ENCODE measurements around the gene SLC9A3. TPM values are rescaled to one million over a fixed set of nuclear protein-coding genes. Genes with fewer than 3 reads are reported as not detected.

Gene SLC9A3
- total RNA-seq, 2 experiments from 2014 or later = 2.1 to 2.4 TPM

DNA sequence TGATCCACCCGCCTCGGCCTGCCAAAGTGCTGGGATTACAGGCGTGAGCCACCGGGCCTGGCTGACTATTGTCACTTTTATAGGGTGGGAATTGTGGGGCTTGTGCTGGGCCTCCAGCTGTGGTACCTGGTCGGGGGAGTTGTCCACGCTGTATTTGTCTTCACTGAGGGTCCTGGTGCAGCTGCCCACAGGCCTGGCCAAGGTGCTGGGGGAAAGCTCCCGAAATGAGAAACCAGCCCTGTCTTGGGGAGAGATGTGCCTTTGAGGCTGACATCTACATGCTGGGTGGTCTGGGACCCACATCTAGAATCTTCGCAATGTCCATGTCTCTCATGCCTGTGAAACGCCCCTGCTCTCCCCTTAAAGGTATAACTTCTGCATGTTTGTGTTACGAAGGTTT lies 78.7 kb downstream of the SLC9A3 start:
- DNase-seq (no peak), ATAC-seq (no peak)
- CTCF ChIA-PET = interaction anchor here (0.7 to 3.9 kb wide), 9 partner anchors 12 to 132 kb away, joined by 3 to 19 read pairs (median 5); no protein-coding TSS in a partner anchor
- Mint-ChIP-seq H3K27me3 (no peaks in the 10 kb centered on the region), H3K4me3 (no peak overlapping the region), H3K4me1 (peaks cover 51% of the 10 kb centered on the region), H3K27ac (peak overlapping the region; percentile 51), H3K9me3 (ENCODE audit: low read depth) (peaks cover 4% of the 10 kb centered on the region), H3K36me3 (ENCODE audit: low read depth) (peaks cover 45% of the 10 kb centered on the region)
- POLR2A ChIA-PET = no interaction called here
- intact Hi-C loops (cut with DNase I, micrococcal nuclease) = loop anchor here (2.0 to 10.0 kb wide), 2 partner anchors 13 to 449 kb away; partner anchors contain the start of genes BRD9 (in 1 of the 2) and TRIP13 (in 1 of the 2)

DNA sequence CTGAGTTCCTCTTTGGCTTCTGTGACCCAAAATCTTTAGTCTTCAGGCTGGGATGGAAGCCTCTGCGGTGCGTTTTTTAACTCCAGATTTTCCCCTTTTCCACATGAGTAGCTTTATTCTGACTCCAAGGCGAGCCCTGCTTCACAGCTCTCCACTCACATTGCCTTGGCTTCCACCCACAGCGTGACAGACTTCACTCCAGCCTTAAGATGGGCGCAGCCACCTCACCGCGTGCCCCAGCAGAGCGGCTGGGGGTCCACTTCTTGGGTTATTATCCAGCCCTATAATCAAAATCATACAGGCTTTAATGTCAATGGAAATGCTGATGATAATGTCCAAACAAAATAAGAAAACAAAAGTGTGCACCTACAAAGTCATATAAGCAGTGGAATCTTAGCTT lies 80.0 kb downstream of the SLC9A3 start:
- DNase-seq (no peak), ATAC-seq (no peak)
- ChIA-PET CTCF (no interaction called here), POLR2A (no interaction called here)
- no peaks in the 10 kb centered on the region for H3K27me3 Mint-ChIP-seq
- H3K4me1 Mint-ChIP-seq = peaks cover 46% of the 10 kb centered on the region
- intact Hi-C loops (cut with DNase I, micrococcal nuclease) = loop anchor here (2.0 to 10.0 kb wide), 2 partner anchors 15 to 451 kb away; partner anchors contain the start of genes BRD9 (in 1 of the 2) and TRIP13 (in 1 of the 2)
- peak overlapping the region; percentile 83 for H3K27ac Mint-ChIP-seq
- peak overlapping the region; percentile 87 for H3K4me3 Mint-ChIP-seq
- H3K9me3 Mint-ChIP-seq (ENCODE audit: low read depth) = no peaks in the 10 kb centered on the region
- peaks cover 31% of the 10 kb centered on the region for H3K36me3 Mint-ChIP-seq (ENCODE audit: low read depth)

DNA sequence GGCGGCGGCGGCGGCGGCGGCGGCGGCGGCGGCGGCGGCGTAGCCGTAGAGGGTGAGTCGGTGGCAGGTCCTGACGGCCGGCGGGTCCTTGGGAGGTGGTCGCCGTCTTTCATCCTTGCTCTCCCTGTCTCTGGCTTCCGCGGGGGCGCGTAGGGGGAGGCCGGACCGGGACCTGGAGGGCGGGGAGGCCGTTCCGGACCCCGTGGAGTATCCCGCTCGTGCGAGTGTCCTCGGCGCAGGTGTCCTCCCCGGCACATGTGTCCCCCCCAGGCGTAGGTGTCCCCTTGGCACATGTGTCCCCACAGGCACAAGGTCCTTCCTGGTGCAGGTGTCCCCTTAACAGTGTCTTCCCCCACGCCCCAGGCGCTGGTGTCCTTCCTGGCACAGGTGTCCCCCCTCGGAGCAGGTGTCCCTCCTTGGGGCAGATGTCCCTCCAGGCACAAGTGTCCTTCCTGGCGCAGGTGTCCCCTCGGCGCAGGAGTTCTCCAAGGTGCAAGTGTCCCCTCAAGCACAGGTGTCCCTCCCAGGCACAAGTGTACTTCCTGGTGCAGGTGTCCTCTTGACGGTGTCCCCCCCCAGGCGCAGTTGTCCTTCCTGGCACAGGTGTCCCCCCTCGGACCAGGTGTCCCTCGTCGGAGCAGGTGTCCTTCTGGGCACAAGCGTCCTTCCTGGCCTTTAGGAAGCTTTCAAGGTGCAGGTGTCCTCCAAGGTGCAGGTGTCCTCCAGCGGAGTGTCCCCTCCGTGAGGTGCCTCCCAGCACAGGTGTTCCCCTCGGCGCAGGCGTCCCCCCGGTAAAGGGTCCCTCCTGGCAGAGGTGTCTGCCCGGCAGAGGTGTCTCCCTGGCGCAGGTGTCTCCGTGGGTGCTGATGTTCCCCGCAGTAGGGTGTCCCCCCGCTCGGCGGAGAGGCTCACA lies 80.8 kb downstream of the SLC9A3 start:
- Mint-ChIP-seq H3K36me3 (ENCODE audit: low read depth) (peaks cover 24% of the 10 kb centered on the region), H3K4me3 (peak overlapping the region; percentile 87), H3K27me3 (no peaks in the 10 kb centered on the region), H3K9me3 (ENCODE audit: low read depth) (no peaks in the 10 kb centered on the region), H3K27ac (peak overlapping the region; percentile 83), H3K4me1 (peaks cover 42% of the 10 kb centered on the region)
- POLR2A ChIA-PET = no interaction called here
- CTCF ChIA-PET = no interaction called here
- intact Hi-C loops (cut with DNase I, micrococcal nuclease) = loop anchor here (1.0 to 10.0 kb wide), 5 partner anchors 15 to 451 kb away; partner anchors contain the start of genes BRD9 (in 1 of the 2), PDCD6 (in 1 of the 2) and TRIP13 (in 1 of the 2)
- DNase-seq (peak; percentile 59), ATAC-seq (peak; percentile 42)

DNA sequence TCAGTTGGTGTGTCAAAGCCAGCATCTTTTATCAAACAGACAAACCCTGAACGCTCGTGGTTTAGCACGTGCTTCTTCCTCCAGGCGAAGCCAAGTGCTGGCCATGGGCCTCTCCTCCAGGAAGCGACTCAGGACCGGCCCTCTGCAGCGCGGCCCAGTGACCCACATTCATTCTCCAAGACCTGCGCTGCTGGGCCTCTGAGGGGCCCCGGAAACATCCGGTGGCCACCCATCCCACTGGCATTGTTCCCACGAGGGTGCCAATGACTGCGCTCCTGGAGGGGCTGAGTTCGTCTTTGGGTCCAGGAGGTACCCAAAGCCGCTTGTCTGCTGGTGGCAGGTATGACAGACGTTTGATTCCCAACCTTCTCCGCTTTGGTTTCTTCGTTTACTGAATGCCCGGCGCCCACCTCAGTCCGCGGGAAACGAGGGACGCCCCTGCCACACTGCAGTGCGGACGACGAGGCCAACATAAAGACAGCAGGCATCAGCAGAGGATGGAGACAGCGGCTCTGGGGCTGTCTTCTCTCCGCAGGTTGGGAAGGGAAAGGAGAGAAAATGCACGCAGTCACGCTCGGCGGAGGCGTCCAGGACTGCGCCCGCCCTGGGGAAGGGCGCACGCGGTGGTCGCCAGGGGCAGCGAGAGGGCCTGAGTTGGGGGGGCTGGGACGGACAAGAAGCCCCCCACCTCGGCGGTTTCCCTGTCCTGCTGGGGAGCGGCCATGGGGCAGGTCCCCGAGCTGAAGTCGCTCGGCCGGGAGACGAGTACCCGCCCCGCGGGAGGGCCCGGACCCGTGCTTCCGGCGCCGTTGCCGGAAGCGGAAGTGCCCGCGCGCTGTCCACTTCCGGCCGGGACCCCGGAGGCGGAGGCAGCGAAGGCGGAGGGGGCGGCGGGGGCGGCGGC lies 81.7 kb downstream of the SLC9A3 start, which contains the start of gene EXOC3:
TSS of gene EXOC3 (plus strand) at position 842 of the 904 bp plus-strand sequence. CDS start 3,030 bp downstream, outside the sequence.
- Mint-ChIP-seq H3K27me3 (no peaks in the 10 kb centered on the region), H3K27ac (peak within 1 kb of the TSS; percentile 92), H3K9me3 (ENCODE audit: low read depth) (no peaks in the 10 kb centered on the region), H3K36me3 (ENCODE audit: low read depth) (peaks cover 16% of the 10 kb centered on the region), H3K4me1 (peaks cover 37% of the 10 kb centered on the region), H3K4me3 (peak within 1 kb of the TSS; percentile 87)
- peak; percentile 83 for DNase-seq
- ATAC-seq = peak; percentile 88
- ChIA-PET CTCF (interaction anchor here (0.7 to 1.1 kb wide), 2 partner anchors 43 to 126 kb away, joined by 6 read pairs; no protein-coding TSS in a partner anchor), POLR2A (no interaction called here)
- intact Hi-C loops (cut with DNase I, micrococcal nuclease) = loop anchor here in 1 of 2 experiments (1.0 to 10.0 kb wide), 5 partner anchors 17 to 452 kb away; partner anchors contain the start of genes BRD9, CEP72, PDCD6 and TRIP13

DNA sequence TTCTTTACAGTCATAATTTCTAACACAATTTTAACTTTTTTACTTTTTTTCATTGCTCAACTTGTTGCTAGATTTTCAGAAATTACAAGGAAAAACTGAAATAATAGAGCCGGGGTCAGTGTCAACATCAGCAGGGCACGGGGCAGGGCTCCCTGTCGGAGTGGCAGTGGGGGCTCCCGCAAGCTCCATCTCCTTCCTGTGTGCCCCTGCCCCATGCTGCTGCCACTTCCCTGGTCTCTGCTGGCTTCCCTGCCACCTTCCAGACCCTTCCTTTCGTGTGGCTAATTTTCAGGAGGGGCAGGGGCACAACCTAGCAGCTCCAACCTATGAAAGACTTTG lies 82.3 kb downstream of the SLC9A3 start:
- ChIA-PET CTCF (interaction anchor here (0.7 to 1.1 kb wide), 2 partner anchors 42 to 125 kb away, joined by 6 read pairs; no protein-coding TSS in a partner anchor), POLR2A (no interaction called here)
- intact Hi-C loops (cut with DNase I, micrococcal nuclease) = loop anchor here in 1 of 2 experiments (1.0 to 10.0 kb wide), 2 partner anchors 170 to 453 kb away; partner anchors contain the start of genes BRD9, CEP72 and TRIP13
- ATAC-seq (no peak), DNase-seq (no peak)
- Mint-ChIP-seq H3K27me3 (no peaks in the 10 kb centered on the region), H3K36me3 (ENCODE audit: low read depth) (peaks cover 11% of the 10 kb centered on the region), H3K4me3 (peak overlapping the region; percentile 87), H3K4me1 (peaks cover 33% of the 10 kb centered on the region), H3K9me3 (ENCODE audit: low read depth) (no peaks in the 10 kb centered on the region), H3K27ac (peak overlapping the region; percentile 92)

DNA sequence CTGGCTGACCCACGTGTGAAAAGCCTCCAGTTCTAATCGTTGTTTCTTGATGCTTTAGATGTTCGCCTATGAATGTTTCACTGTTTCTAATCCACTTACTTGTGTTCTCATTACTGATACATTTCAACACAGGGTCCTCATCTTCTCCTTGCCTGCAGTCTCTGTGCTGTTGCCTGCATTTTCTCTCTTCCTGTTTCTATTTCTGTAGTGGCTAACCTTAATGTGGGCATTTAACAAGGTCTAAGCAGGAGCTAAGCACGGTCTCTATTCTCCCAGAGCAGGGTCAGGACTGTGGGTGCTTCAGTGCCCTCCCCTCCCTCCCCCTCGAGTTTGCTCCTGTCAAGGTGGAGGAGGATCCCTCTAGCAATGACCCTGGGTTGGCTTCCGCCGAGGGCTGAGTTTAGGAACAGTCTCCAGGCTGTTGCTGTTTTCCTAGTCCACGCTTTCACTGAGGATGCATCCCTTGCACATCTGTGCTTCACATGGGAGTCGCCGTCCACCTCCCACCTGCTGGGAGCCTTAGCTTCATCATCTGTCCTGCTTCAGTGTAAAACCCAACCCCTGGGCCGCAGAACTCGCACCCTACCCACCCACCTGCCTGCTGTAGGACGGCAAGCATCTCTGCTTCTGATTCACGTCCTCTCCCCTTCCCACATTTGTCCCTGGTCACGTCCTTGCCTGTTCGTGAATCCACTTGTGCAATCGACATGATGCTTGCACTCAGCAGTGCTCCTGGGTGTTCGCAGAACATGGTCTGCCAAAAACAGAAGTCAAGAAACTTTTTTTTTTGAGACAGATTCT lies 83.6 kb downstream of the SLC9A3 start:
- ChIA-PET CTCF (interaction anchor here (0.7 to 0.9 kb wide), 2 partner anchors 48 to 252 kb away, joined by 3 to 5 read pairs; no protein-coding TSS in a partner anchor), POLR2A (no interaction called here)
- Mint-ChIP-seq H3K27me3 (no peaks in the 10 kb centered on the region), H3K36me3 (ENCODE audit: low read depth) (peaks cover 5% of the 10 kb centered on the region), H3K27ac (no peak overlapping the region), H3K4me1 (peaks cover 23% of the 10 kb centered on the region), H3K4me3 (no peak overlapping the region), H3K9me3 (ENCODE audit: low read depth) (no peaks in the 10 kb centered on the region)
- peak; percentile 5 for DNase-seq
- ATAC-seq = no peak
- intact Hi-C loops (cut with DNase I, micrococcal nuclease) = loop anchor here in 1 of 2 experiments (10.0 kb wide), 1 partner anchor 454 kb away; the partner anchor contains the start of genes BRD9 and TRIP13

DNA sequence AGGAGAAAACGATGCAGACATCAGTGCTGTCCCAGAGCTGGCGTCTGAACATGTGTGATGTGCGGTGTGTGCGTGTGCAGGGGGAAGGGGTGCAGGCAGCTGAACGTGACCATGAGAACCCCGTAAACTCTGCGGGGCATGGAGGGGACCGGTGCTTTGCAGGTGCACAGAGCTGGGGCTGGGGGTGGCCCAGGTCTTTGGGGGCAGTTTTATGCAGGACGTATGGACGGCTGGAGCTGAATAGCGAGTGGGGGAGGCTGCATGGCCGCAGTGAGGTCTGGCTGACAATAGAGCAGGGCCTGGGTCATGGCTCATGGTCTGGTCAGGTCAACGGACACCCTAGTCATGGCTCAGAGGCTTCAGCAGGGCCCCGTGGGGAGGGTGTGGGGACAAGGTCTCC lies 84.6 kb downstream of the SLC9A3 start:
- Mint-ChIP-seq H3K27ac (no peak overlapping the region), H3K36me3 (ENCODE audit: low read depth) (peaks cover 5% of the 10 kb centered on the region), H3K4me3 (no peak overlapping the region), H3K27me3 (no peaks in the 10 kb centered on the region), H3K4me1 (peaks cover 18% of the 10 kb centered on the region), H3K9me3 (ENCODE audit: low read depth) (no peaks in the 10 kb centered on the region)
- intact Hi-C loops (cut with DNase I, micrococcal nuclease) = loop anchor here (5.0 to 10.0 kb wide), 2 partner anchors 122 to 455 kb away; partner anchors contain the start of genes BRD9 (in 1 of the 2) and TRIP13 (in 1 of the 2)
- POLR2A ChIA-PET = no interaction called here
- CTCF ChIA-PET = interaction anchor here (1.1 kb wide), 1 partner anchor 8 kb away, joined by 3 read pairs; no protein-coding TSS in a partner anchor
- no peak for ATAC-seq
- DNase-seq = peak; percentile 3

DNA sequence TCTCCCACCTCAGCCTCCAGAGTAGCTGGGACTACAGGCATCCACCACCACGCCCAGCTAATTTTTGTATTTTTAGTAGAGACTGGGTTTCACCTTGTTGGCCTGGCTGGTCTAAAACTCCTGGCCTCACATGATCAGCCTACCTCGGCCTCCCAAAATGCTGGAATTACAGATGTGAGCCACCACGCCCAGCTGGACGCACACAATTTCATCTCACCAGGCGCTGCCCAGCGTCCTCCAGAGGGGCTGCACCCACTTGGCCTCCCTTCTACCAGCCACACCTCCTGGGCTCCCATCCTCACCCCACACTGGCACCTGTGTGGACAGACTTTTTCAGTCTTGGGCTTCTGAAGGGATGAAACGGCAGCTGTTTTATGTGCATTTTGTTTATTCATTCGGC lies 85.1 kb downstream of the SLC9A3 start:
- intact Hi-C loops (cut with DNase I, micrococcal nuclease) = loop anchor here in 1 of 2 experiments (5.0 kb wide), 1 partner anchor 122 kb away; no protein-coding TSS in a partner anchor
- ChIA-PET POLR2A (no interaction called here), CTCF (interaction anchor here (0.8 to 1.1 kb wide), 2 partner anchors 8 to 53 kb away, joined by 3 read pairs; no protein-coding TSS in a partner anchor)
- Mint-ChIP-seq H3K4me3 (no peak overlapping the region), H3K4me1 (peaks cover 13% of the 10 kb centered on the region), H3K27ac (no peak overlapping the region), H3K27me3 (no peaks in the 10 kb centered on the region), H3K36me3 (ENCODE audit: low read depth) (peaks cover 5% of the 10 kb centered on the region), H3K9me3 (ENCODE audit: low read depth) (no peaks in the 10 kb centered on the region)
- DNase-seq = no peak
- ATAC-seq = no peak

DNA sequence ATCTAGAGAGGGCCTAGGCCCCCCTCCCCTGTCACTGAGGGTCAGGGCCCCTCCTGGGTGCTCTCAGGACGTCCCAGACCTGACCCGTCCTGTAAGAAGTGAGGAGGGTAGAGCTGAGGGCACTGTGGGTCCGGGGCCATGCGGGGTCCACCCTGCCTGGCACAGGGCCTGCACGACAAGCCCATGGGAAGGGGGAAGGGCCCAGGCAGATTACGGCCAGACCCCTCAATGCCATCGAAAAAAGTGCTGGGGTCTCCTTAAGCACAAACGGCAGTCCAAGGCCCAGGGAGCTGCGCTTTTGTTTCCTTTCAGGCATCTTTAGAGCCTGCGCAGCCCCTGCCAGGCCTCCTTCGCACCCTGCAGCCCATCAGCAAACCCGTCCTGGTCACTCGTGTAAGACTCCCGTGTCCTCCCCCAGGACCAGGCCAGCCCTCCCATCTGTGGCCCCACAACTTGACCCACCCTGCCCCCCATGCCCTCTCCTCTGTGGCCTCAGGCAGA lies 85.7 kb downstream of the SLC9A3 start:
- ATAC-seq = no peak
- CTCF ChIA-PET = interaction anchor here (0.8 to 1.0 kb wide), 2 partner anchors 8 to 52 kb away, joined by 3 to 4 read pairs; no protein-coding TSS in a partner anchor

More for the DNA sequence above, 85.7 kb downstream of the SLC9A3 start:
- H3K4me3 Mint-ChIP-seq = no peak overlapping the region
- no peak overlapping the region for H3K27ac Mint-ChIP-seq
- intact Hi-C loops (cut with DNase I, micrococcal nuclease) = loop anchor here in 1 of 2 experiments (5.0 kb wide), 1 partner anchor 121 kb away; no protein-coding TSS in a partner anchor
- POLR2A ChIA-PET = no interaction called here
- peak; percentile 5 for DNase-seq
- no peaks in the 10 kb centered on the region for H3K27me3 Mint-ChIP-seq
- peaks cover 9% of the 10 kb centered on the region for H3K4me1 Mint-ChIP-seq
- no peaks in the 10 kb centered on the region for H3K9me3 Mint-ChIP-seq (ENCODE audit: low read depth)
- peaks cover 4% of the 10 kb centered on the region for H3K36me3 Mint-ChIP-seq (ENCODE audit: low read depth)
